Fibroblast of lung (primary cell): ENCODE results near the gene COQ10B.

Experiments
- EZH2 ChIP-seq: IDR thresholded peaks from 2 replicates; pipeline ENCODE4 v1.5.1; 2012; ENCODE audit warnings: low read length, control low read depth, mild to moderate bottlenecking; ENCODE audit errors: missing control alignments
- TF ChIP-seq, protein P1 (sequence below), 2 donors: IDR thresholded peaks in 1 of 2; conservative IDR thresholded peaks in 1 of 2; 1 replicate in 1 of 2; 2 replicates in 1 of 2; pipeline ENCODE4 v1.5.1; 2011 to 2012; ENCODE audit warnings: low read length in 2 of 2, control low read depth in 1 of 2, inconsistent platforms in 1 of 2, low read depth in 1 of 2, mild to moderate bottlenecking in 1 of 2

DNA sequence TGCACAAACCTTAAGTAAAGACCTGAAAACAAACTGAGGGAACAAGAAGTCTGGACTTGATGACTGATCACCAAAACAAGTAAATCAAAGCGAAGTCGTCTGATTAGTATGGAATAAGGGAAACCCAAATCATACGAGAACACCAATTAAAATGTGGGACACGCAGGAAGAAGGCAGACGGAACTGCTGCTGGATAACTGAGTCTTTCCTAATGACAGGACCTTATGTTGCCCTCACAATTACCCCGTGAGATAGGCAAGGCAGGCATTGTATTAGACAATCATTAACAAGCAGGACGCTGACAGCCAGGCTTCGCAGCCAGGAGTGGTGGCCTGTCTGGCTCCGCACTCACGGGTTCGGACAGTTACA lies 614 bp upstream of the COQ10B start:
- TF ChIP-seq, protein P1, sequence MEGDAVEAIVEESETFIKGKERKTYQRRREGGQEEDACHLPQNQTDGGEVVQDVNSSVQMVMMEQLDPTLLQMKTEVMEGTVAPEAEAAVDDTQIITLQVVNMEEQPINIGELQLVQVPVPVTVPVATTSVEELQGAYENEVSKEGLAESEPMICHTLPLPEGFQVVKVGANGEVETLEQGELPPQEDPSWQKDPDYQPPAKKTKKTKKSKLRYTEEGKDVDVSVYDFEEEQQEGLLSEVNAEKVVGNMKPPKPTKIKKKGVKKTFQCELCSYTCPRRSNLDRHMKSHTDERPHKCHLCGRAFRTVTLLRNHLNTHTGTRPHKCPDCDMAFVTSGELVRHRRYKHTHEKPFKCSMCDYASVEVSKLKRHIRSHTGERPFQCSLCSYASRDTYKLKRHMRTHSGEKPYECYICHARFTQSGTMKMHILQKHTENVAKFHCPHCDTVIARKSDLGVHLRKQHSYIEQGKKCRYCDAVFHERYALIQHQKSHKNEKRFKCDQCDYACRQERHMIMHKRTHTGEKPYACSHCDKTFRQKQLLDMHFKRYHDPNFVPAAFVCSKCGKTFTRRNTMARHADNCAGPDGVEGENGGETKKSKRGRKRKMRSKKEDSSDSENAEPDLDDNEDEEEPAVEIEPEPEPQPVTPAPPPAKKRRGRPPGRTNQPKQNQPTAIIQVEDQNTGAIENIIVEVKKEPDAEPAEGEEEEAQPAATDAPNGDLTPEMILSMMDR (conservative IDR thresholded peaks at IDR 0.05 in 1 of 2, IDR thresholded peaks at IDR 0.05 in 1 of 2; ENCODE audit: low read depth in 1 of 2, low read length in 2 of 2) = no peak
- no peak for TF ChIP-seq EZH2
